Effector CD4-positive, alpha-beta T cell (primary cell): ENCODE data around the gene DRGX.

Experiments
- DNase-seq: peaks from one replicate; pipeline ENCODE4 v3.0.0-alpha.2; 2020

DRGX gene

GRCh38 chr10:49334964-49335363 is 60.9 kb downstream of the DRGX start:
- no peak for DNase-seq

- no peak for DNase-seq
These were observed 62.7 kb downstream of the DRGX start for GRCh38 chr10:49333192-49333591.

GRCh38 chr10:49332768-49333167 is 63.1 kb downstream of the DRGX start:
- no peak for DNase-seq

GRCh38 chr10:49332333-49332732 is 63.6 kb downstream of the DRGX start:
- DNase-seq = no peak

- DNase-seq = no peak
These were observed 64.5 kb downstream of the DRGX start for GRCh38 chr10:49331431-49331830.

GRCh38 chr10:49330127-49330665 is 65.7 kb downstream of the DRGX start:
- DNase-seq = no peak

- no peak for DNase-seq
These were observed 66.8 kb downstream of the DRGX start for GRCh38 chr10:49329146-49329505.

GRCh38 chr10:49328401-49329145 is 67.3 kb downstream of the DRGX start:
- no peak for DNase-seq

GRCh38 chr10:49327036-49327813 is 68.7 kb downstream of the DRGX start:
- DNase-seq = no peak

GRCh38 chr10:49325916-49326783 is 69.7 kb downstream of the DRGX start:
- DNase-seq = no peak

GRCh38 chr10:49325131-49325915 is 70.6 kb downstream of the DRGX start:
- no peak for DNase-seq

GRCh38 chr10:49324711-49325110 is 71.2 kb downstream of the DRGX start:
- no peak for DNase-seq

GRCh38 chr10:49323896-49324270 is 72.0 kb downstream of the DRGX start:
- DNase-seq = no peak

GRCh38 chr10:49323171-49323895 is 72.6 kb downstream of the DRGX start:
- no peak for DNase-seq

GRCh38 chr10:49322371-49323170 is 73.3 kb downstream of the DRGX start:
- DNase-seq = no peak

GRCh38 chr10:49321021-49321420 is 74.9 kb downstream of the DRGX start:
- DNase-seq = no peak

- no peak for DNase-seq
These were observed 75.7 kb downstream of the DRGX start for GRCh38 chr10:49320191-49320590.

GRCh38 chr10:49319206-49319605 is 76.7 kb downstream of the DRGX start:
- DNase-seq = no peak

- DNase-seq = no peak
These were observed 77.1 kb downstream of the DRGX start for GRCh38 chr10:49318755-49319154.

GRCh38 chr10:49318028-49318427 is 77.9 kb downstream of the DRGX start:
- DNase-seq = no peak

GRCh38 chr10:49314806-49315205 is 81.1 kb downstream of the DRGX start:
- no peak for DNase-seq
